Nephron (organoid): Measurements from ENCODE around the gene PAGE1.
"Not testable (repeated sequence)": the region's sequence is repeated elsewhere in the genome, so short reads cannot be mapped to it uniquely, and the experiment has no call there.

ENCODE experiments used
- H3K27ac Mint-ChIP-seq, 3 experiments: 2 replicates each; pipeline ENCODE4 v1.8.0; 2020; ENCODE audit warnings: mixed read lengths in 3 of 3, mild to moderate bottlenecking in 2 of 3, moderate library complexity in 1 of 3
- H3K27me3 Mint-ChIP-seq: 2 replicates; pipeline ENCODE4 v1.8.0; 2021; ENCODE audit warnings: low read depth, mild to moderate bottlenecking, moderate library complexity, mixed read lengths
- H3K36me3 Mint-ChIP-seq: 2 replicates; pipeline ENCODE4 v1.8.0; 2020; ENCODE audit warnings: low read depth, mixed read lengths
- H3K4me1 Mint-ChIP-seq: 2 replicates; pipeline ENCODE4 v1.8.0; 2020; ENCODE audit warnings: mixed read lengths
- H3K4me3 Mint-ChIP-seq, 3 experiments: 2 replicates each; pipeline ENCODE4 v1.8.0; 2020; ENCODE audit warnings: mild to moderate bottlenecking in 3 of 3, mixed read lengths in 3 of 3, moderate library complexity in 2 of 3
- H3K9me3 Mint-ChIP-seq: 2 replicates; pipeline ENCODE4 v1.8.0; 2020; ENCODE audit warnings: mixed read lengths
- CTCF ChIP-seq, 3 experiments: fragments of 200-600 bp; sonication (generic); IDR thresholded peaks; one replicate each; pipeline ENCODE4 v1.5.0; 2021; ENCODE audit warnings: antibody characterized with exemption in 3 of 3; ENCODE audit not compliant: unreplicated experiment in 3 of 3

PAGE1 gene

GRCh38 chrX:49725401-49725800 lies 29.6 kb upstream of the PAGE1 start:
- H3K36me3 Mint-ChIP-seq, result no peaks in the 10 kb centered on the region
- TF ChIP-seq CTCF (IDR thresholded peaks at IDR 0.05; ENCODE audit: unreplicated experiment in 3 of 3), result no peak
- H3K9me3 Mint-ChIP-seq, result peaks cover 13% of the 10 kb centered on the region

GRCh38 chrX:49720106-49720505 lies 24.3 kb upstream of the PAGE1 start:
- H3K36me3 Mint-ChIP-seq, H3K4me3 Mint-ChIP-seq, H3K4me1 Mint-ChIP-seq, H3K27me3 Mint-ChIP-seq: not testable (repeated sequence)
- H3K9me3 Mint-ChIP-seq, result peaks cover 19% of the 10 kb centered on the region
- peak overlapping the region in 1 of 3 experiments; percentile 10 for H3K27ac Mint-ChIP-seq

More at GRCh38 chrX:49725401-49725800, 29.6 kb upstream of the PAGE1 start:
- no peak overlapping the region for H3K4me3 Mint-ChIP-seq
- no peak overlapping the region for H3K27ac Mint-ChIP-seq
- no peaks in the 10 kb centered on the region for H3K27me3 Mint-ChIP-seq
- no peaks in the 10 kb centered on the region for H3K4me1 Mint-ChIP-seq

DNA sequence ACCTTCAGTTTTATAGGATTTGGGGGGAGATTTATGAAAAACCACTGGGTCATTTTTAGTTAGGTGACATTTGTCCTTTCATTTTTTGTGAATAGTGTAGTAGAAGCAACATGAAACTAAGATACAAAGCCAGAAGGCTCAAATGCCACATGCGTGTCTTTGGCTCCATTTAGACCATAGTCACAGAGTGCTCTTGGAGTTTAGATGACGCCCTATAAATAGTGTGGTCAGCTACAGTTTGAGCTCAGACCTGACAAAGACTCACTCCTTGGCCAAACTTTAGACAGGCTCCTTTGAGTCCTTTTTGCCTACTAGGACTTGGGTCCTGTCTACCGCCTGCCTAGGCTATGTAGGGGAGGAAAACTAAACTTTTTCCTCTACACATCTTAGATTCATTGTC lies 16.8 kb upstream of the PAGE1 start:
- Mint-ChIP-seq H3K9me3 (peaks cover 6% of the 10 kb centered on the region), H3K36me3 (no peaks in the 10 kb centered on the region), H3K27ac (no peak overlapping the region), H3K27me3 (no peaks in the 10 kb centered on the region), H3K4me3 (no peak overlapping the region), H3K4me1 (peaks cover 9% of the 10 kb centered on the region)
- no peak for TF ChIP-seq CTCF (IDR thresholded peaks at IDR 0.05; ENCODE audit: unreplicated experiment in 3 of 3)

GRCh38 chrX:49710744-49711319 lies 15.0 kb upstream of the PAGE1 start:
- H3K27ac Mint-ChIP-seq, result peak overlapping the region; percentile 16 to 95 (median 93)
- no peaks in the 10 kb centered on the region for H3K36me3 Mint-ChIP-seq
- H3K4me1 Mint-ChIP-seq, result peaks cover 12% of the 10 kb centered on the region
- TF ChIP-seq CTCF (IDR thresholded peaks at IDR 0.05; ENCODE audit: unreplicated experiment in 3 of 3), result no peak
- no peaks in the 10 kb centered on the region for H3K27me3 Mint-ChIP-seq
- H3K9me3 Mint-ChIP-seq, result peaks cover 7% of the 10 kb centered on the region
- H3K4me3 Mint-ChIP-seq, result no peak overlapping the region

GRCh38 chrX:49704691-49705404 lies 9.1 kb upstream of the PAGE1 start:
- Mint-ChIP-seq H3K27me3 (no peaks in the 10 kb centered on the region), H3K4me3 (no peak overlapping the region), H3K4me1 (peaks cover 35% of the 10 kb centered on the region), H3K9me3 (peaks cover 5% of the 10 kb centered on the region), H3K27ac (peak overlapping the region; percentile 30 to 79 (median 70)), H3K36me3 (no peaks in the 10 kb centered on the region)
- no peak for TF ChIP-seq CTCF (IDR thresholded peaks at IDR 0.05; ENCODE audit: unreplicated experiment in 3 of 3)

DNA sequence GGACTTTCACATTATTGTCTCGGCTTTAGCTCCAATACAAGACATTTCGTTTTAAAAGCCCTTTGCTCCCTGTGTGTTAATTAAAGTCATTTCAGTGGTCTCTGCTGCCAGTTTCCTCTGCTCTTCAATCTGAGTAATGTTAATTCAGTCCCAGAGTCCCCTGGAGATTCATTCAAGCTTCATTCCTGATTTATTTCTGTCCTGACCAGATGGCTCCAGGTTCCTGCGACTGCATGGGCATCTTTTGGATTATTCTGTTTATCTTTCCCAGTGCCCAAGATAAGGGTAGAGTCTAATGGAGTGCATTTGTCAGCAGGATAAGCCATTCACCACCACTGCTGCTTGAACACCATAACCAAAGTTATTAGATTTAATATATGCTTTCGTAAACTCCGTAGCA lies 6.1 kb upstream of the PAGE1 start:
- H3K9me3 Mint-ChIP-seq, result peaks cover 7% of the 10 kb centered on the region
- H3K27me3 Mint-ChIP-seq, result no peaks in the 10 kb centered on the region
- H3K4me1 Mint-ChIP-seq, result peaks cover 35% of the 10 kb centered on the region
- peak overlapping the region in 2 of 3 experiments; percentile 26 to 33 for H3K27ac Mint-ChIP-seq
- TF ChIP-seq CTCF (IDR thresholded peaks at IDR 0.05; ENCODE audit: unreplicated experiment in 3 of 3), result no peak
- H3K36me3 Mint-ChIP-seq, result no peaks in the 10 kb centered on the region
- H3K4me3 Mint-ChIP-seq, result no peak overlapping the region
